Measurements from ENCODE around the gene APPL1.

Gene APPL1

GRCh38 chr3:57227204-57227929 is at the start of gene APPL1:
Gene APPL1, plus strand, starts transcription at chr3:57227729. Its CDS starts 155 bp downstream, at chr3:57227884.
- DNase-seq = peak; percentile 96

GRCh38 chr3:57179580-57180410 is 47.7 kb upstream of the APPL1 start:
- DNase-seq = no peak

GRCh38 chr3:57184526-57184925 is 43.0 kb upstream of the APPL1 start:
- DNase-seq = no peak

GRCh38 chr3:57192028-57192427 is 35.5 kb upstream of the APPL1 start:
- no peak for DNase-seq

DNA sequence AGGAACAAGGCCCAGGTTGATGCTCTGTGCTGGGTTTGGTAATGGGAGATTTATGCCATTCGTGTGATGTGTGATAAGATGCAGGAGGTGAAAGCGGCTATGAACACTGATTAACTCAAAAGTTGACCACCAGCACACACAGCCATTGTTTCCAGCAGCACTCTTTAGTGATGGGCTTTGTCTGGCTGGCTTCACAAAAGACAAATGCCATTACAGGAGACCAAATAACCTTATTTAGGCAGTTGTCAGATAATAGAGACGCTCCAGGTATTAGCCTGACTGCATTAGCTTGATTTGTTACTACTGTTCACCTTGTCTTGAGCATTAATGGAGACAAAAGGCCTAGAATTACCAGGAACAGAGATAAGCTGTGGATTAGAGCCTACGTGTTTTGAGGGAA is 32.9 kb upstream of the APPL1 start:
- no peak for DNase-seq

GRCh38 chr3:57199895-57200297 is 27.6 kb upstream of the APPL1 start, which contains the start of gene HESX1:
Gene HESX1, minus strand, starts transcription at chr3:57199978. Its CDS starts 60 bp downstream, at chr3:57199918.
- DNase-seq = no peak

DNA sequence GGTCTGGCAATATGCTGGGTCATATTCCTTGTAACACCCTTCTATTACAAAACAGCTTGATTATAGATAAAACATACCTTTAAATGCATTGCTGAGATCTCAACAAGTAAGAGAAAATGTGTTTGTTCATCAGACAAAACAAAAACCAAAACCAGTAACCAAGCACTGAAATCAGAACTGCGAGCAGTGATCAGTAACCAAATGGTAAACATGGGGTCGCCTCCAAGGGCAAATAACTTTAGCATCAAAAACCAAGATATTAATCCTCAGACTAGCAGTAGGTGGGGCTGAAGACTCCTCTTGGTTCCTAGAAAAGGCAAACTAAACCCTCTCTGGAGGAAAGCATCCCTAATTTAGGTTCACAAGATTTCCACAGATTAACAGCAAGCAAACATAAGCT is 21.1 kb upstream of the APPL1 start:
- no peak for DNase-seq

DNA sequence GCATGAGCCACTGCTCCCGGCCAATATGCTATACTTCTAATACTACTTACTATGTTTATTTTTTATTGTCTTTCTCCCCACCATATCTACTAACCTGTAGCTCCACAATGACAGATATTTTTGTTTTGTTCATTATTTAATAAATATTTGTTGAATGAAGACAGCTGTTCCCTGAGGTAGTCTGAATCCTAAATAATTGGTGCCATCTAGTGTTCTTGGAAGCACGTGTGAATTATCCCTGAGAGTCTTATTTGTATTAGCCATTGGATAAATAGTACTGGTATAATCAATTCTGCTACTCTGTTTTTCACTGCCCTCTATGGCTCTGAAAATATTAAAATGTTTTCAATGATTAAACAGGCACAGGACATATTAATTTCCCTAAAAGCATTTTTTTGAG is 5.6 kb upstream of the APPL1 start:
- no peak for DNase-seq

- DNase-seq = no peak
Observed at GRCh38 chr3:57224856-57225255, 2.7 kb upstream of the APPL1 start.

GRCh38 chr3:57226176-57226575 is 1.4 kb upstream of the APPL1 start:
- no peak for DNase-seq

GRCh38 chr3:57227930-57228751 is 612 bp downstream of the APPL1 start:
- peak; percentile 73 for DNase-seq

GRCh38 chr3:57230006-57230405 is 2.5 kb downstream of the APPL1 start:
- no peak for DNase-seq

DNA sequence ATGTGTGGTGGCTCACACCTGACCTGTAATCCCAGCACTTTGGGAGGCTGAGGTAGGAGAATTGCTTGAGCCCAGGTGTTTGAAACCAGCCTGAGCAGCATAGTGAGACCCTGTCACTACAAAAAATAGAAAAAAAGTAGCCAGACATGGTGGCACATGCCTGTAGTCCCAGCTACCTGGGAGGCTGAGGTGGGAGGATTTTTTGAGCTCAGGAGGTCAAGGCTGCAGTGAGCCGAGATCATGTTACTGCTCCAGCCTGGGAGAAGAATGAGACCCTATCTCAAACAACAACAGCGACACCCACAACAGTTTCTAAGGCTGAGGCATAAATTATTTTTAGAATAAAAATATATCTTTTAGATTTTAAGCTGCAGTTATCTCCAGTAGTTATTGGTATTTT is 6.3 kb downstream of the APPL1 start:
- no peak for DNase-seq

GRCh38 chr3:57234613-57235575 is 7.4 kb downstream of the APPL1 start:
- no peak for DNase-seq

DNA sequence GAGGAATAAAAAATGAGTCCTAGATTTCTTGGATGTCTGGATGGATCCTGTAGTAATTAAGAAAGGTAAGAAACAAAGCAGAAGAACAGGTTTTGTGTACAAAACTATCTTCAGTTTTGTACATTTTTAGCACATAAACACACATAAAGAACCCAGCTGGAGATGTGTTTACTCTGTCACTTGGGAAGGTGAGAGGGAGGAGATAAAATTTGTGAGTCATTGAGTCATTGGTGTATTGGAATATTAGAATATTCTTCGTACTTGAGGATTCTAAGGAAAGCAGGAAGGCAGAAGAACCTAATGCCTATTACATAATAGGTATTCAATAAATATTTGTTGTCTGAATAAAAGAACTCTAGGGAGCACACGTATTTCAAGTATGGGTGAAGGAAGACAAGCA is 17.4 kb downstream of the APPL1 start:
- DNase-seq = no peak

- DNase-seq = no peak
Observed at GRCh38 chr3:57252404-57252803, 24.9 kb downstream of the APPL1 start.

DNA sequence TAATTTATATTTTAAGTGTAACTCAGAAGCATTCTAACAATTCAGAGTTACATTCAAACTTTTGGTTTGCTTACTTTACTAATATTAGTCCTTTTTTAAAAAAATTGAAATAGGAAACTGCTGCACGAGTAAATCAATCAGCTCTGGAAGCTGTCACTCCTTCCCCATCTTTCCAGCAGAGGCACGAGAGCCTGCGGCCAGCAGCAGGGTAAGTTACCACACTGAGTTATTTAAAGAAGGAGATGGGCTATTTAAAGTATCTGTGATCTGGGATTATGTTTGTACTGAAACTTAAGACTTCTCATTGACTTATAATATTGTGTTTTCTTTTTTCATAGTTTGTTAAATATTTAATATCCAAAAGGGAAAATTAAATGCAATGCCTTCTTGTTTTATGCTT is 29.3 kb downstream of the APPL1 start:
- no peak for DNase-seq

- no peak for DNase-seq
Observed at GRCh38 chr3:57257678-57258077, 30.1 kb downstream of the APPL1 start.

DNA sequence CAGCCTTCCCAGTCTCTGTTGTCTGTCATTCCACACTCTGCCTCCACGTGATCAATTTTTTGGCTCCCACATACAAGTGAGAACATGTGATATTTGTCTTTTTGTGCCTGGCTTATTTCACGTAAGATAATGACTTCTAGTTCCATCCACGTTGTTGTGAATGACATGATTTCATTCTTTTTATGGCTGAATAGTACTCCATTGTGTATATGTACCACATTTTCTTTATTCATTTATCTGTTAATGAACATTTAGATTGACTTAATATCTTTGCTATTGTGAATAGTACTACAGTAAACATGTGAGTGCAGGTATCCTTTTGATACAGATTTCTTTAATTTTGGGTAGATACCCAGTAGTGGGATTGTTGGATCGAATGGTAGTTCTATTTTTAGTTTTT is 33.6 kb downstream of the APPL1 start:
- DNase-seq = no peak

DNA sequence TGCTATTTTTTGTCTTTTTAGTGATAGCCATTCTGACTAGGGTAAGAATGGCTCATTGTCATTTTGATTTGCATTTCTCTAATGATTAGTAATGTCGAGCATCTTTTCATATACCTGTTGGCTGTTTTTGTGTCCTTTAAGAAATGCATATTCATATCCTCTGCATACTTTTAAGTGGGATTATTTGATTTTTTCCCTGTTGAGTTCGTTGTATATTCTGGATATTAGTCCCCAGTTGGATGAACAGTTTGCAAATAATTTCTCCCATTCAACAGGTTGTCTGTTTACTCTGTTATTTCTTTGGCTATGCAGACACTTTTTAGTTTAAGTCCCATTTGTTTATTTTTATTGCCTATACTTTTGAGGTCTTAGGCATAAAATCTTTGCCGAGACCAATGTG is 34.4 kb downstream of the APPL1 start:
- no peak for DNase-seq

DNA sequence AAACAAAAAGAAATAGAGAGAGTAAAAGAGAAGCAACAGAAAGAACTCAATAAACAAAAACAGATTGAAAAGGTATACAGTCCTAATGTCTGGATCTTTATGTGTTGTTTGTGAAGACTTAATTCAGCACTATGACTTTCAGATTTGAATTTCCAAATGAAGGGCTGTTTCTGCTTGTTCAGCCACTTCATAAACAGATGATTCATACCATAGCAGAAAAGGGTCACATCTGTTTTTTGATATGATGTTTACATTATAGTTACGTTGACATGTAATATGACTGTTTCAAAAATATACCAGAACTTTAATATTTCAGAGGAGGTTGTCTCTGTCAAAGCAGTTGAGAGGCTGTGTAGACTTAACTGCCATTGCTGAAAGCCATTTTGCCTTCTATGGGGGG is 40.9 kb downstream of the APPL1 start:
- no peak for DNase-seq

GRCh38 chr3:57274845-57275244 is 47.3 kb downstream of the APPL1 start:
- DNase-seq = no peak
